HG03175 (cell line): Measurements from ENCODE around the gene PDE4D.

Experiments
- ATAC-seq: cut with Tn5 transposase; IDR thresholded peaks from one replicate; pipeline ENCODE4 v1.9.1; 2021; ENCODE audit warnings: mild to moderate bottlenecking, moderate library complexity; ENCODE audit not compliant: unreplicated experiment

PDE4D gene

GRCh38 chr5:59038798-59039295, 854.7 kb downstream of the PDE4D start:
- ATAC-seq = peak; percentile 36

GRCh38 chr5:59037941-59038797, 855.4 kb downstream of the PDE4D start:
- no peak for ATAC-seq

GRCh38 chr5:59037453-59037852, 856.1 kb downstream of the PDE4D start:
- ATAC-seq = no peak

- no peak for ATAC-seq
Measured at GRCh38 chr5:59037041-59037440, 856.5 kb downstream of the PDE4D start.

GRCh38 chr5:59036274-59036961, 857.1 kb downstream of the PDE4D start:
- no peak for ATAC-seq

- no peak for ATAC-seq
Measured at GRCh38 chr5:59035681-59036080, 857.8 kb downstream of the PDE4D start.

GRCh38 chr5:59034498-59035186, 858.9 kb downstream of the PDE4D start:
- peak; percentile 32 for ATAC-seq

GRCh38 chr5:59027145-59027907, 866.2 kb downstream of the PDE4D start:
- no peak for ATAC-seq

GRCh38 chr5:59025734-59026133, 867.8 kb downstream of the PDE4D start:
- no peak for ATAC-seq

- ATAC-seq = no peak
Measured at GRCh38 chr5:59021837-59022514, 871.5 kb downstream of the PDE4D start.

- no peak for ATAC-seq
Measured at GRCh38 chr5:59021286-59021673, 872.2 kb downstream of the PDE4D start.

GRCh38 chr5:59020611-59021285, 872.8 kb downstream of the PDE4D start:
- ATAC-seq = no peak

- no peak for ATAC-seq
Measured at GRCh38 chr5:59019078-59019477, 874.4 kb downstream of the PDE4D start.

- ATAC-seq = no peak
Measured at GRCh38 chr5:59016925-59017324, 876.6 kb downstream of the PDE4D start.

GRCh38 chr5:59008816-59009473, 884.6 kb downstream of the PDE4D start:
- no peak for ATAC-seq

GRCh38 chr5:59007460-59008063, 886.0 kb downstream of the PDE4D start:
- no peak for ATAC-seq

- ATAC-seq = no peak
Measured at GRCh38 chr5:59005934-59006701, 887.4 kb downstream of the PDE4D start.

- no peak for ATAC-seq
Measured at GRCh38 chr5:59003641-59004040, 889.9 kb downstream of the PDE4D start.
